Panc1 (cell line): ENCODE results near the gene OSBPL10.

Source experiments
- POLR2AphosphoS5 ChIP-seq: IDR thresholded peaks from 2 replicates; pipeline ENCODE4 v1.6.1; 2012; ENCODE audit warnings: mild to moderate bottlenecking, low read depth, low read length, moderate library complexity
- SIN3A ChIP-seq: IDR thresholded peaks from 2 replicates; pipeline ENCODE4 v1.6.1; 2012; ENCODE audit warnings: low read depth, mild to moderate bottlenecking, low read length, moderate library complexity, borderline replicate concordance; ENCODE audit not compliant: insufficient read depth
- TCF7L2 ChIP-seq: IDR thresholded peaks from 2 replicates; pipeline ENCODE4 v1.6.1; 2011; ENCODE audit warnings: mild to moderate bottlenecking, low read depth, low read length, inconsistent platforms
- TF ChIP-seq, protein P1 (sequence below), 2 experiments: IDR thresholded peaks; 2 replicates each; pipeline ENCODE4 v1.6.1; 2011 to 2012; ENCODE audit warnings: low read depth in 2 of 2, control low read depth in 1 of 2, low read length in 1 of 2, mild to moderate bottlenecking in 1 of 2, moderate library complexity in 1 of 2; ENCODE audit not compliant: insufficient read depth in 1 of 2
- TF ChIP-seq, protein P2 (sequence below): fragments of 450-650 bp; IDR thresholded peaks from 2 replicates; pipeline ENCODE4 v1.5.1; 2017; ENCODE audit warnings: mild to moderate bottlenecking

DNA sequence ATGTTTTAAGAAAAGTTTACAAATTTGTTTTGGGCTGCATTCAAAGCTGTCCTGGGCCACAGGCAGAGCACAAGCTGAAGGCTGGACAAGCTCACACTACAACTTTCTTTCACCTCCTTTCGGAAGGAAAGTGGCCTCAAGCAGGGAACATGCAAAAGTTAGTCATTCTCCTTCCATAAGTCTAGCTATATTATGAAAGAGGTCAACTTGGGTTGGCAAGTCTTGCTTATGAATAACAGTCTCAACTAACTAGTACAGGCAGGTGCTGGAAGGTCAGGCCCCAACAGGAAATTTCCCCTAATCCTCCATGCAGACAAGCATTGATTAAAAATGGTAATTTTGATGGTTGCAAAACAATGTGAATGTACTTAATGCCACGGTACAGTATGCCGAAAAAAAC, 69.4 kb downstream of the OSBPL10 start:
- TF ChIP-seq, protein P1, sequence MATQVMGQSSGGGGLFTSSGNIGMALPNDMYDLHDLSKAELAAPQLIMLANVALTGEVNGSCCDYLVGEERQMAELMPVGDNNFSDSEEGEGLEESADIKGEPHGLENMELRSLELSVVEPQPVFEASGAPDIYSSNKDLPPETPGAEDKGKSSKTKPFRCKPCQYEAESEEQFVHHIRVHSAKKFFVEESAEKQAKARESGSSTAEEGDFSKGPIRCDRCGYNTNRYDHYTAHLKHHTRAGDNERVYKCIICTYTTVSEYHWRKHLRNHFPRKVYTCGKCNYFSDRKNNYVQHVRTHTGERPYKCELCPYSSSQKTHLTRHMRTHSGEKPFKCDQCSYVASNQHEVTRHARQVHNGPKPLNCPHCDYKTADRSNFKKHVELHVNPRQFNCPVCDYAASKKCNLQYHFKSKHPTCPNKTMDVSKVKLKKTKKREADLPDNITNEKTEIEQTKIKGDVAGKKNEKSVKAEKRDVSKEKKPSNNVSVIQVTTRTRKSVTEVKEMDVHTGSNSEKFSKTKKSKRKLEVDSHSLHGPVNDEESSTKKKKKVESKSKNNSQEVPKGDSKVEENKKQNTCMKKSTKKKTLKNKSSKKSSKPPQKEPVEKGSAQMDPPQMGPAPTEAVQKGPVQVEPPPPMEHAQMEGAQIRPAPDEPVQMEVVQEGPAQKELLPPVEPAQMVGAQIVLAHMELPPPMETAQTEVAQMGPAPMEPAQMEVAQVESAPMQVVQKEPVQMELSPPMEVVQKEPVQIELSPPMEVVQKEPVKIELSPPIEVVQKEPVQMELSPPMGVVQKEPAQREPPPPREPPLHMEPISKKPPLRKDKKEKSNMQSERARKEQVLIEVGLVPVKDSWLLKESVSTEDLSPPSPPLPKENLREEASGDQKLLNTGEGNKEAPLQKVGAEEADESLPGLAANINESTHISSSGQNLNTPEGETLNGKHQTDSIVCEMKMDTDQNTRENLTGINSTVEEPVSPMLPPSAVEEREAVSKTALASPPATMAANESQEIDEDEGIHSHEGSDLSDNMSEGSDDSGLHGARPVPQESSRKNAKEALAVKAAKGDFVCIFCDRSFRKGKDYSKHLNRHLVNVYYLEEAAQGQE (IDR thresholded peaks at IDR 0.05; ENCODE audit: insufficient read depth in 1 of 2, low read depth in 2 of 2, low read length in 1 of 2): no peak
- TF ChIP-seq, protein P2, sequence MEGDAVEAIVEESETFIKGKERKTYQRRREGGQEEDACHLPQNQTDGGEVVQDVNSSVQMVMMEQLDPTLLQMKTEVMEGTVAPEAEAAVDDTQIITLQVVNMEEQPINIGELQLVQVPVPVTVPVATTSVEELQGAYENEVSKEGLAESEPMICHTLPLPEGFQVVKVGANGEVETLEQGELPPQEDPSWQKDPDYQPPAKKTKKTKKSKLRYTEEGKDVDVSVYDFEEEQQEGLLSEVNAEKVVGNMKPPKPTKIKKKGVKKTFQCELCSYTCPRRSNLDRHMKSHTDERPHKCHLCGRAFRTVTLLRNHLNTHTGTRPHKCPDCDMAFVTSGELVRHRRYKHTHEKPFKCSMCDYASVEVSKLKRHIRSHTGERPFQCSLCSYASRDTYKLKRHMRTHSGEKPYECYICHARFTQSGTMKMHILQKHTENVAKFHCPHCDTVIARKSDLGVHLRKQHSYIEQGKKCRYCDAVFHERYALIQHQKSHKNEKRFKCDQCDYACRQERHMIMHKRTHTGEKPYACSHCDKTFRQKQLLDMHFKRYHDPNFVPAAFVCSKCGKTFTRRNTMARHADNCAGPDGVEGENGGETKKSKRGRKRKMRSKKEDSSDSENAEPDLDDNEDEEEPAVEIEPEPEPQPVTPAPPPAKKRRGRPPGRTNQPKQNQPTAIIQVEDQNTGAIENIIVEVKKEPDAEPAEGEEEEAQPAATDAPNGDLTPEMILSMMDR: no peak
- TF ChIP-seq POLR2AphosphoS5 (no peak), SIN3A (no peak), TCF7L2 (no peak)
